ENCODE data around the gene REV1.

- TF ChIP-seq CTCF (IDR thresholded peaks at IDR 0.05) (no peak), POLR2AphosphoS5 (IDR thresholded peaks at IDR 0.05) (no peak), POLR2A (IDR thresholded peaks at IDR 0.05) (no peak)
These were observed 21.7 kb downstream of the REV1 start for GRCh38 chr2:99468155-99468554.

All from sigmoid colon (tissue), 4 donors.